WTC11 (cell line): Measurements from ENCODE around the gene SYT7.

ENCODE experiments used
- AR ChIP-seq: fragments of 250-450 bp; sonication (Bioruptor Pico); IDR thresholded peaks from 2 replicates; pipeline ENCODE4 v1.9.0; 2021; ENCODE audit warnings: mild to moderate bottlenecking
- CBFB ChIP-seq: sonication (generic); formaldehyde crosslinking; IDR thresholded peaks from 2 replicates; pipeline ENCODE4 v1.8.1; 2022; ENCODE audit warnings: mild to moderate bottlenecking, low read depth, missing genetic modification reagents
- CTCF ChIP-seq: fragments of 200-600 bp; IDR thresholded peaks from 2 replicates; pipeline ENCODE4 v1.8.0; 2022; ENCODE audit warnings: antibody characterized with exemption
- E2F4 ChIP-seq: sonication (generic); formaldehyde crosslinking; IDR thresholded peaks from 2 replicates; pipeline ENCODE4 v1.8.1; 2022; ENCODE audit warnings: low read depth, mild to moderate bottlenecking, moderate library complexity, missing genetic modification reagents, borderline replicate concordance
- ESRRA ChIP-seq: sonication (generic); formaldehyde crosslinking; IDR thresholded peaks from 2 replicates; pipeline ENCODE4 v1.8.1; 2022; ENCODE audit warnings: mild to moderate bottlenecking, missing genetic modification reagents, borderline replicate concordance
- HMGXB4 ChIP-seq: sonication (generic); formaldehyde crosslinking; IDR thresholded peaks from 2 replicates; pipeline ENCODE4 v1.8.1; 2023; ENCODE audit warnings: mild to moderate bottlenecking, moderate library complexity, missing genetic modification reagents
- KAT7 ChIP-seq: sonication (generic); formaldehyde crosslinking; IDR thresholded peaks from 2 replicates; pipeline ENCODE4 v1.8.1; 2023; ENCODE audit warnings: missing genetic modification reagents, mild to moderate bottlenecking, borderline replicate concordance
- NR2C2 ChIP-seq: sonication (generic); formaldehyde crosslinking; IDR thresholded peaks from 2 replicates; pipeline ENCODE4 v1.8.0; 2022; ENCODE audit warnings: mild to moderate bottlenecking, missing genetic modification reagents
- STAT6 ChIP-seq: sonication (generic); formaldehyde crosslinking; conservative IDR thresholded peaks from 2 replicates; pipeline ENCODE4 v1.8.1; 2023; ENCODE audit warnings: mild to moderate bottlenecking, low read depth, missing genetic modification reagents, moderate library complexity
- TCF7 ChIP-seq: sonication (generic); formaldehyde crosslinking; IDR thresholded peaks from 2 replicates; pipeline ENCODE4 v1.8.0; 2022; ENCODE audit warnings: mild to moderate bottlenecking, low read depth, missing genetic modification reagents, moderate library complexity
- TEAD1 ChIP-seq: sonication (generic); formaldehyde crosslinking; IDR thresholded peaks from 2 replicates; pipeline ENCODE4 v1.8.0; 2022; ENCODE audit warnings: mild to moderate bottlenecking, missing genetic modification reagents
- ZBTB21 ChIP-seq: sonication (generic); formaldehyde crosslinking; IDR thresholded peaks from 2 replicates; pipeline ENCODE4 v1.8.1; 2023; ENCODE audit warnings: mild to moderate bottlenecking, missing genetic modification reagents, borderline replicate concordance
- ZNF121 ChIP-seq: sonication (generic); formaldehyde crosslinking; IDR thresholded peaks from 2 replicates; pipeline ENCODE4 v1.8.0; 2023; ENCODE audit warnings: missing genetic modification reagents
- ZNF512 ChIP-seq: sonication (generic); formaldehyde crosslinking; IDR thresholded peaks from 2 replicates; pipeline ENCODE4 v1.8.1; 2022; ENCODE audit warnings: missing genetic modification reagents, borderline replicate concordance

GRCh38 chr11:61579676-61580270 is 1.1 kb downstream of the SYT7 start:
- no peak for TF ChIP-seq NR2C2 (CRISPR knock-in tag)
- TF ChIP-seq CTCF = no peak
- no peak for TF ChIP-seq TCF7
- TF ChIP-seq HMGXB4 (CRISPR knock-in tag) = no peak
- no peak for TF ChIP-seq STAT6
- TF ChIP-seq AR (CRISPR knock-in tag) = no peak
- TF ChIP-seq TEAD1 (CRISPR knock-in tag) = no peak
- no peak for TF ChIP-seq ZNF512 (CRISPR knock-in tag)
- TF ChIP-seq ZNF121 = no peak
- TF ChIP-seq ZBTB21 (CRISPR knock-in tag) = no peak
- TF ChIP-seq KAT7 (CRISPR knock-in tag) = no peak
- no peak for TF ChIP-seq E2F4 (CRISPR knock-in tag)
- TF ChIP-seq CBFB (CRISPR knock-in tag) = no peak
- TF ChIP-seq ESRRA (CRISPR knock-in tag) = no peak
